AG09319 (cell line): Measurements from ENCODE around the gene UACA.
"Not testable (repeated sequence)": the region's sequence is repeated elsewhere in the genome, so short reads cannot be mapped to it uniquely, and the experiment has no call there.

Experiments used
- DNase-seq: peaks from one replicate; pipeline ENCODE4 v3.0.0-alpha.2; 2010; ENCODE audit warnings: low read depth; ENCODE audit errors: extremely low read depth
- CTCF ChIP-seq: IDR thresholded peaks from 2 replicates; pipeline ENCODE4 v1.5.1; 2011; ENCODE audit warnings: low read depth, mild to moderate bottlenecking, inconsistent platforms, low read length, moderate library complexity

Gene UACA

GRCh38 chr15:70763120-70763949 lies at the start of gene UACA:
TSS of gene UACA (minus strand) at chr15:70763558. CDS start at chr15:70763407, 151 bp downstream.
- peak; percentile 90 for DNase-seq
- TF ChIP-seq CTCF: no peak

GRCh38 chr15:70812827-70813364 lies 49.5 kb upstream of the UACA start:
- DNase-seq: no peak
- no peak for TF ChIP-seq CTCF

GRCh38 chr15:70810916-70811578 lies 47.7 kb upstream of the UACA start:
- no peak for TF ChIP-seq CTCF
- no peak for DNase-seq

GRCh38 chr15:70806992-70807712 lies 43.8 kb upstream of the UACA start:
- no peak for DNase-seq
- TF ChIP-seq CTCF: no peak

GRCh38 chr15:70804388-70804787 lies 41.0 kb upstream of the UACA start:
- DNase-seq: not testable (repeated sequence)

- DNase-seq: no peak
- TF ChIP-seq CTCF: no peak
Observed at GRCh38 chr15:70802629-70803028, 39.3 kb upstream of the UACA start.

GRCh38 chr15:70801109-70801508 lies 37.8 kb upstream of the UACA start:
- no peak for DNase-seq
- TF ChIP-seq CTCF: no peak
